CD4-positive, alpha-beta T cell treated with Interleukin-6 at 100 ng/mL for 8 hours (primary cell): ENCODE measurements around the gene MRPS25.

Source experiments
- DNase-seq: peaks from one replicate; pipeline ENCODE4 v3.0.0-alpha.2; 2020; ENCODE audit warnings: mixed read lengths, low spot score

The MRPS25 gene

DNA sequence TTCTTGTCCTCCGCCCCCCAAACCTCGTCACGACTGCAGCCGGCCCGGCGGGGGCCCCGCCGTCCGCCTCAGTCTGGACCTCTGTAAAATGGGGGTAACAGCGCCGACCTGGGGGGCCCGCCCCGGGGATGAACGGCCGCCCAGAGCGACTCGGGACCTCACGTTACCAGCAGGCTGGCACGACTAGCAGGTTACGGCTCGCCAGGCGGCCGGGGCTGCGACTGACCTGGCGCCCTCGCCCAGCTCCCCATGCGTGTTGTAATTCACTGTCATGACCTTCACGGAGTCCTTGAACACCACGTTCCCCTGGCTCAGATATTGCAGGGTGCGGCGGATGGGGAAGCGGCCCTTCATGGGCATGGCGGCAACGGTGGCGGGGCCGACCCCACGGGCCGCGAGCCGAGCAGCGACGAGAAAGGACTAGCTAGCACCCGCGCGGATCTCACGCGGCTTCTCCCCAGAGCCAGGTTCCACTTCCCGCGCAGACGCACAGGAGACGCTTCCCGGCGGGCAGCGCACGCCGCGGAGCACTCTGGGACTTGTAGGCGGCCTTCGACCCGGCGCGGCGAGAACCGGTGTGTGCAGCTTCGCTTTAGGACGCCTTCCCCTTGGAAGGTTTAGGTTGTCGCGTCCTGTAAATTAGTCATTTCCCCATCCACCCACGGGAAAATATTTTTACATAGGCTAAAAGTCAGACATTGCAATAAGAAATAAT, at the start of gene MRPS25:
Gene MRPS25, minus strand, starts transcription at position 481 of the 715 bp plus-strand sequence. Its CDS starts 121 bp downstream, at position 360.
- DNase-seq: peak; percentile 86

DNA sequence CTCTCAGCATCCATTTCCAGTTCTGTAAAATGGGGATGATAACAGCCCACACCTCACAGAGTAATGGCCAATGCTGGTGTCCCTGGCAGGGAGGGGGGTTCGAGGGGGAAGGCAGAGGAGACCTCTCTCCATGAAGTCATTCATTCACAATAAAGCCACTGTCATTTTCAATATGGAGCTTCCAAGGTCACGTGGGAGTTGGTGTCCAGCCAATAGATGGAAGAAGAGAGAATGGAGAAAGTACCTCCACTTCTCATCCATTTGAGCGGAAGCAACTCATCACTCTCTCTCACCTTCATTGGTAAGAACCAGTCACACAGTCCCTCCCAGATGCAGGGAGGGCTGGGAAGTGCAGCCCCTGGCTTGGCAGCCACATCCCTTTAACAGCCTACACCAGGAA, 48.8 kb upstream of the MRPS25 start:
- DNase-seq: no peak

DNA sequence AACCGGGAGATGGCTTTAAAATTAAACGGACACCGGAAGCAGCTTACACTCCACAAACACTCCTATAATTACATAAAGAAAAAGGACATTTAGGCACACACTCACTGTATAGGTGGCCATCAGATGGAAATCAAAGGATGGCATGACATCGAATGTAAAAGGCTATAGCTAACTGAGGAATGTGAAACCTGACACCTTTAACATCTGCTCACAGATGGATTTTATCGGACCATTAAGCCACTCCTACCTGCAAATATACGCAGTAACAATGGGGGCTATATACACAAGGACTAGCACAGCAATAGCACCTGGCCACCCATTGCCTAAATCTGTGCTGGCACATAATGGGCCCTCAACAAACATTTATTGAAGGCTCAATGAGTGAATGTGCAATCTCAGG, 48.4 kb upstream of the MRPS25 start:
- no peak for DNase-seq

DNA sequence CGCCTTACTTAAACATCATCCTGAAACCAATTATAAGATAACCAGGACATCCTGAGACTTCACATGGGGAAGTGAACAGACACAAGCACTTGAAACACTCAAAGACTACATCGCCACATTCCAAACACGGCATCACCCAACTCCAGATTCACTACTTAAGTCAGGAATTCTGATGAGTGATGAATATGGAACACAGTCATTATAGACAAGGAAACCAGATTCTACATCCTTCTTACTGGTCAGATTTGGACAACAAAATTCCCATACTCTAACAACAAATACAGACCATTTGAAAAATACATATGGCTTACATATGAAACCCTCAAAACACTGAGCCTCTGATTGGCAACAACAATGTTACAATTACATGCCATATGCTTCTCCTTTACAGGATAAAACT, 46.9 kb upstream of the MRPS25 start:
- no peak for DNase-seq

DNA sequence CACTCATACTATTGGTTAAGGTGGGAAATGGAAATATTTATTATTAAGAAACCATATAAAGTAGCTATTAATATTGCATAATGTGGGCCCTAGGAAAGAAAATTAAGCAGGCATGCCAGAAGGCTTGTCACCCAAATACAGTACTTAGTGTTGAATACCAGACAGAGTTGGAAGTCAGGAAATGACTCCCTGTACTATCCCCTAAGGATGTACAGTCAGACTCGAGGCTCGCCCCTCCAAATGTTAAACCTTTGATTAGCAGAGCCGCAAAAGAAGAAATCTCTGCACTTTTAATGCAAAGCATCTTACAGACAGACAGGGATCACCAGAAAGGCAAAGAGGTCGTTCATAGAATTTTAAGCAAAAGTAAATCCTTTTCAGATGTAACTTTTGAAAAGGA, 45.1 kb upstream of the MRPS25 start:
- DNase-seq: no peak

DNA sequence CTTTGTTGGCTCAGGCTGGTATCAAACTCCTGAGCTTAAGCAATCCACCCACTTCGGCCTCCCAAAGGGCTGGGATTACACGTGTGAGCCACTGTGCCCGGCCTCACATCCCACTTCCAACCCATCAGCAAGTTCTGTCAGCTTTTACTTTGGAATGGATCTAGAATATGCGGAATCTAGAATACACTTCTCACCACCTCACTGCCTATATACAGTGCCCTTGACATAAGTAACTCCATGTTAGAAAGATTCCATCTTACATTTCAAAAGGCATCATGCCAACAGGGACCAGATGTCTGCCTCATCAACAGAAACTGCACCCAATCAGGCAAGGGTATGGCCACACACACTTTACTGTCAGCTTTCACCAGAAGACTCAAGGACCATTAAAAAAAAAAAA, 43.8 kb upstream of the MRPS25 start:
- no peak for DNase-seq

DNA sequence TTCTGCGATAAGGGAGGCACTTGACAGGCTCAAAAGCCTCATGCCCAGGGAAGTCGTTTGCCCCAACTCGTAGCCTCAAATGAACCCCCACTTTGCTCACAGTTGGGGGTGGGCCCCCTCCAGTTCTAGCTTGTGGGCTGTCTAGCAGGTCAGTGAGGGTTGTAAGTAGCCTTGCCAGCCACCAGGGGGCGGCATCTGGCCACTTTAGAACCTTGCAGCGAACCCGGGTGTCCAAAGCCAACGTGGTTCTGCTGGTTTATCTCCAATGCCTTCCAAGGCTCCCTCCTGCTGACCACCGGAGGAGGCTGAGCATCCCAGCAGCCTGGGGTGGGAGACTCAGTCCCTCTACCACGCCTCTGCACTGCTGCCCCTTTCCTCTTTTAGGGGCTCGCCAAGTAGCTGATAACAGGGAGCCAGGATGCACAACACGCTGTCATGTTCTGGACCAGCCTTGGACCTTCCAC, 43.0 kb upstream of the MRPS25 start:
- peak; percentile 73 for DNase-seq

DNA sequence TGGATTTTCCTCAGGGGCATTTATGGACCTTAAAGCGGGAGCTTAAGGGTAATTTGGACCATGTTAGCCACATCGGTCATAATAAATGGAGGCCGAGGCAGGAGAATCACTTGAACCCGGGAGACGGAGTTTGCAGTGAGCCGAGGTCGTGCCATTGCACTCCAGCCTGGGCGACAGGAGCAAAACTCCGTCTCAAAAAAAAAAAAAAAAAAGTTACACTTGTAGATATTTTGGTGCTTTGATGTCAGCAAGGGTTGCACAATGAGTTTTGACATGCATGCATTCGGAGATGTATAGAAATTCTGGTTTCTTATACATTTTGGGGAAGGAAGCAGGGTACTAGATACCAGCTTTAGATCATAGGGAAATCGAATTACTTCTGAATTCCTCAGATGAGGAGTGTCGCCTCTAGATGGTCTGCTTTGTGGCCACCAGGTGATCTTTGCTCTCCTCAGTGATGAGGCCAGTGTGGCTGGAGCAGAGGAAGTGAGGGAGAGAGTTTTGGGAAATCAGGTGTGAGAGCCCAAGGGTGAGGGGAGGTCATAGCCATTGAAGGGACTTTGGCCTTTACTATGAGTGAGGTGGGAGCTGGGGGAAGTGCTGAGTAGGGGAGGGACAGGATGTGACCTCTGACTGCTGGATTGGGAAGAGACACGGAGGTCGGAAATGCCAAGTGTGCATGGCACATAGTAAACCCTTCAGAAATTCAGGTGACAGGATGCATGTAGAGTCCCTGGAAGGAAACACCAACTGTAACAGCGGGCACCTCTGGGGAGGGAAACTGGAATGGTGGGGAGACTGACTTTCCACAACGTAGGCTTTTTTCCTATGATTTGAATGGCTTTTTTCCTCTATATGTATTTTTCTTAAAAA, 42.2 kb upstream of the MRPS25 start:
- no peak for DNase-seq

DNA sequence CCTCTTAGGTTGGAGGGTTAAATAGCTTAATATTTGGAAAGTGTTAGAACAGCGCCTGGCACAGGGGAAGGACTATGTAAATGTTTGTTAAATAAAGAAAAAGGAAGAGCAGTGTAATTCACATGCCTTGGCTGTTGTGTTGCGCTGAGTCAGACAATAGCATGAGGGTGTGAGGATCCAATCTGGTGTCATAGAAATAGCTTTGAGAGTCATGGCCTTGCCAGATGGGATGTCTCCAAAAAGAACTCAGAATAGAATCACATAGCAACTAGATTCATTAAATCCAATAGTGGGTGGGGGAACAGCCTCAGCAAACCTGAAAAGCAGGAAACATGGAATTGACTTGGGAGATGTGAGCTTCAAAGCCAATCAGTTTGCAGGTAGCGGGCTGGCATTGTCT, 37.7 kb upstream of the MRPS25 start:
- no peak for DNase-seq

DNA sequence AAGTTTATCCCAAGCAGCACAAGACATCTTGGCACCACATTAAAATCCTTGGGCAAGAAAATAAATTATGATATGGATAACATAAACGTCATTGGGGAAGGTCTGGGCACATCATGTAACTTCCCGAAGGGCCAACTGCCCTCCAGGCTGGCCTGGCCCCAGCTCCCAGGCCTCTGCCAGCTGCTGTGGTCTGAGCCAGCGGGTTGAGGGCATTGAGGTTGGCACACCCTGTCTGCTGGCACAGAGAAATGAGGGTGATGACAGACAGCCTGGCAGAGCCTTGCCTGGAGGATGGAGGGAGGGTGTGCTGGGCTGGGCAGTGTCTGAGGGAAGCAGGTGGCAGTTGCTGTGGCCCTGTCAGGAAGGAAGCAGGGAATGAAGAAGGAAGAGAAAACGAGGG, 37.1 kb upstream of the MRPS25 start:
- DNase-seq: no peak

DNA sequence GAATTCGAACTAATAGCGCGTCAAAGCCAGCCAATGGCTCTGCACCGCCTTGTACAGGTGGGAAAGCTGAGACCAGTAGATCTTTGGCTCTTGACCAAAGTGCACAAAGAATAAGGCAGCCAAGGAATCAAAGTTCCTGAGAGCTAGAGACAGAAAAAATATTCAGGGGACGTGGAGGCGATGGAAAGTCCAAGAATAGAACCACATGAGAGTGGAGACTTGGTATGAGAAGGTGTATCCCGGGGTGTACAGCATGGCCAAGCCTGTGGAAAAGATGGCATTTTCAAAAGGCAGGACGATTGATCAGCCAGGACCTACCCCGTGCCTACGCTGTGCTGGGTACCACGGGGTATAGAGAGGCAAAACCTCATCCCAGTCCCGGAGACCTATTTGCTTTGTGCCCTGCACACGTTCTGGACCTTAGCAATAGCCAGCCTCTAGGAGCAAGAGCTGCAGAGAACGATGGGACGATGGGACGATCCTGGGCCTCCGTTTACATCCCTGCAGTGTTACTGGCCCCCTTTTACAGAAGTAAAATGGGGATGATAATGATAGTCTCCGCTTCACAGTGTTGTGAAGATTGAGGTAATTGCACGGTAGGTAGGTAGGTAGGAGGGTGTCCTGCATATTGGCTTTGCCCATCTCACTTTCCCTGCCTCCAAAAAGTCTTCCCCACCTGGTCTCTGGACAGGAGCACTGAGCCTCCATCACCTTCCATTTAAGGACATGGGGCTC, 34.4 kb upstream of the MRPS25 start:
- DNase-seq: no peak

DNA sequence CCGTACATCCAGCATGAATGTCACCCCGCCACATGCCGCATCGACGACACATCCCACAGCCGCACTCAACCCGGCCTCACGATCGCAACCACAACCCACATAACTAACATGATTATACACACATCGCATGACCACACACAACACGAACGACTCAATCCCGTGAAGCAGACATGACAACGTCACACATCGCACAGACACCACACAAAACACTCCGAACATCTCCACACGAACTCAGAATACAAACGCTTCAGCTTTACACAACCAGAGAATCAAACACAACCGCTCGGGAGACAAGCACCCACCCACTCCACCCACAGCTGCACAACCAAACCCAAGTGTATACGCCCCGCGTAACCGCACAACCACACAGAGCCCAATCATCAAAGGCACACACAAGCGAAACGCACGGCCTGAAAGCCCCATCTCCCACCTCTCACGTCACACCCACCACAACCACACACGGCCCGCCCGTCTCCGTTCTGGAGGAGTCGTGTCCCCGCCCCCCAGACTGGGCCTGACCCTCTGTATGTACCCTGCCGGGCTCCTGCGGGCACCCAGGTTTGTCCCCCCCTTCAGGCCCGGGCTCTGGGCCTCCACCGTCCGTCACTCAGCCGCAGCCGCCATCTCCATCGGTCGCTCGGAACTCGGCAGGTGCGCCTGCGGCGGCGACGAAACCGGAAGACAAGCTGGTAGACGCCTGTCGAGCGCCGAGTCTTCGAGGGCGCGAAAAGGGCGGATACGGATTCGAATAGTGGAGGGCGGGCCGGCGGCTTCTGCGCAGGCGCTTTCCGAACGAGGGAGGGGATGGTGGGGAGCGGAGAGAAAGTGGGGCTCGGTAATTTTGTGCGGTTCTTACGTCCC, 33.6 kb upstream of the MRPS25 start, which contains the start of gene RBSN:
Gene RBSN, minus strand, starts transcription at position 646 of the 861 bp plus-strand sequence. CDS start 3,028 bp downstream, outside the sequence.
- peak; percentile 93 for DNase-seq

DNA sequence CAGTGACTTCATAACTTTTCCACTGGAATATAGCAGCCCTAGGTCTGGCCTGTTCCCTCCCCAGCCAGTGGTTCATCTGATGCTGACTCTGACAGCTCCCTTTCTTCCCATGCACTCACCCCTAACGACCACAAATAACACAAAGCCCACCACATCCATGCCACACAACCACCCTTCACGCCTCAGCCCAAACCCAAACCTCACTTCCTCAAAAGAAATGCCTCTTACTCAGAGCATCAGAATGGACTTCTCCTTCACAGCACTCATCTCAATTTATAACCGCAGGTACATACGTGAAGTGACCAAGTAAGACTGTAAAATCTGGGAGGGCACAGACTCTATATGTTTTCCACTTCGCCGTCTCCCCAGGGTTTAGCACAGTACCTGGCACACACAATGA, 32.8 kb upstream of the MRPS25 start:
- DNase-seq: no peak

DNA sequence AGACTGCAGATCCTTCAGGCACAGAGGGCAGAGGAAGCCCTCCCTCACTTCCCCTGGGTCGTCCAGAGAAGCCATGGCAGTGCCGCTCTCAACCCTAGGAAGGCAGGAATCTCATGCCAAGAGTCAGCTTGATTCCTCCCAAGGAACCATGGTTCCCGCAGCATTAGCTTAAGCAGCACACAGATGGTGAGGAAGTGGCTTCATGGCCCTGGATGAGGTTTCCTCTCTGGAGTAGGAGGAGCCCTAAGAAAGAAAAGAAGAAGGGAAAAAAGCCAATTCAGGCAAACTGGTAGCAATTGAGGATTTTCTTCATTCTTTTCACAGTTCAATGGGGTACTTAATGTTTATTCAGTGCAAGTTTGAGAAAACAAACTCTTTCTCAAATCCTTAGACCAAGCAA, 30.9 kb upstream of the MRPS25 start:
- no peak for DNase-seq

DNA sequence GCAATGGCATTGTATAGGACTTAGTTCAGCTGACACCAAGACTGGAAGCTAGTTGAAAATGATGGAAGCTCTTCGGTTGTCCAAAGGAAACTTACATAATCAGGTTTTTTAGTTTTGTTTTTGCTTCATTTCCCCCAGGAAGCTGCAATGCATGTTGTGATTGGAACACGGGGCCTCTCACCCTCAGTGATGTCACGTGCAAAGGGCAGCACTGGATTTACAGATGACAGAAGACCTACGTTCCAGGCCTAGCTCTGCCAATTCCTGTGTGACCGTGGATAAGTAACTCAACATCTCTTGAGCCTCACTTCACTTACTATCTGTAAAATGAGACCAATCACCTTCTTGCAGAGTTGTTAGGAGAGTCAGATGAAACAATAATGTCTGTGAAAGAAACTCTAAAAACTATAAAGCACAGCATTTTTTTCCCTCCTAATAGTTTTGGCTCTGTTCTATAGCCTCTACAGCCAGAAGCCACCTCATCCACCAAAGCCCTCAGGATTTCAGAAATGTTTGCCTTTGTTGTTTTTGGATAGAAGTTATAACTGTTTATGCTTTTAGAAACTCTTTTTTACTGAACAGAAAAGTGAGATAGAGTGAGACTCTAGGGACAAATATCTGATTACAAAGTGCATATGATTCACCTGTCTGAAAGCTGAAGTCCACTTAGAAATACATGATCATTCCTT, 29.2 kb upstream of the MRPS25 start:
- no peak for DNase-seq

DNA sequence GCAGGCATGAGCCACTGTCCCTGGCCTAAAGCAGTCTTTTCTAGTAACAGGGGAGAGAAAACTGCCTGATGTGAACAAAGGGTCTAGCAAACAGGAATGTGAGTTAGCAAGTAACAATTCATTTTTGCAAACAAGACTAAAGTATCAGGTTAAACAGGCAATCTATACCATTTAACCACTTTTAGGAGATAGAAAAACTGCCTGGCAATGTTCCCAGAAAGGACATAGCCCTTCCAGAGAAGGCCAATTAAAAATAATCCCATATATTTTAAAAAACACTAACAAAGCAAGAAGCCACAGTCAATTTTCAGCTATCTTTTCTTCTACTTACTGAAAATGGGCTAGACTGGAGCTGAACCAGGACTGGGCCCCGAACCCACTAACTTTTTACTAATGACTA, 27.6 kb upstream of the MRPS25 start:
- no peak for DNase-seq

DNA sequence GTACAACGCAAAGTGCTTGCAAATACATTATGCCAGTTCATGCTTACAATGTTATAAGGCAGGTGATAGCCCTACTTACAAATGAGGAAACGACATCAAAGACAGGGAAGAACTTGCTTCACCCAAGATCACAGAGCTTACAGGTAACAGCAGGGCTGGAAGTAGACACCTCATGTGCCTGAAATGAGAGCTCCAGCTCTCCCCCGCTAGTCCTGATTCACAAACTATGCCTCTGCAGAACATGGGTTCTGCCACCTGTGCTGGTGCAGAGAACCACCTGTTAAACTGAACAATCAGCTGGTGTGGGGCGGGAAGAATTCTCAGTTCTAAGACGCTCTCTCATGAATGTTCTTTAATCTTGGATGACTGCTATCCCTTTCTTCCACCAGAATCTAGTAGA, 26.5 kb upstream of the MRPS25 start:
- DNase-seq: no peak

DNA sequence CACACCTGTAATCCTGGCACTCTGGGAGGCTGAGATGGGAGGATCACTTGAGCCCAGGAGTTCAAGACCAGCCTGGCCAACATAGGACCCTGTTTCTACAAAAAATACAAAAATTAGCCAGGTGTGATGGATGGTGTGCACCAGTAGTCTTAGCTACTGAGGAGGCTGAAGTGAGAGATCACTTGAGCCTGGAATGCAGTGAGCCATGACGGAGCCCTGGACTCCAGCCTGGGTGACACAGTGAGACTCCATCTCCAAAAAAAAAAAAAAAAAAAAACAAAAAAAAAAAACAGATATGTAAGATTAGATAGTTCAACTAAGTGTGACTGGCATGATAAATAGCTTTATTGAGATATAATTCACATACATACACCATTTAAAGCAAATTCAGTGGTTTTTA, 24.1 kb upstream of the MRPS25 start:
- DNase-seq: no peak

DNA sequence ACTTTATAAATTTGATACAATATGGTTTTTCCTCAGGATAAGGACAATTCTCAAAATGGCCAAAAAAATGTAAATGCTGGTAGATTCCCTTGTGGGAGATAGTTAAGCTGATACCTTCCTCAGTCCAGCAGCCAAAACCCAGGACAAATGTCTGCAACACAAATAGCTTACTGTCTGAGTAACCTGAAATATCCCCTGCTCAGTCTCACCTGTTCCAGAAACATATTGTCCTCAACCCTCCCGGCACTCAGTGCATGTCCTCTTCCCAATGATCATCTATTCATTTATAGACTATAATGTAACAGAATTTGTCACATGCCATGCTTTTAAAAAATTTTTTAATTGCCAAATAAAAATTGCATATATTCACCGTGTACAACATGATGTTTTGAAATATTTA, 21.6 kb upstream of the MRPS25 start:
- DNase-seq: no peak

DNA sequence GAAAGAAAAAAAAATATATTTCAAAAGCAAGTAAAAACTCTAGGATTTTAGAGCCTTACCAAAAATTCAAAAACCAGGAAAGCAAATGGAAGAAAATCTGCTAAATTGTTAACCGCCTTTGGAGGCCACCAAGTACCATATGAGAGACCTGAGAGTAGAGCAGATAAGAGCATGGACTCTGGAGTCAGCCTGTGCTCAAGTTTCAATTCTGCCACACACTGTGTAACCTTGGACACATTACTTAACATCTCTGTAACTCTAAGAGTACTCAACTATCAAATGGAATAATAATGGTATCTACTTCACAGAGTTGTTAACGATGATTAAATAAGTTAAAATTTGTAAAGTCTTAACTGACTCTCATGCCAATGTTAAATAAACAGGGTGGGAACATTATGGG, 21.1 kb upstream of the MRPS25 start:
- DNase-seq: no peak

DNA sequence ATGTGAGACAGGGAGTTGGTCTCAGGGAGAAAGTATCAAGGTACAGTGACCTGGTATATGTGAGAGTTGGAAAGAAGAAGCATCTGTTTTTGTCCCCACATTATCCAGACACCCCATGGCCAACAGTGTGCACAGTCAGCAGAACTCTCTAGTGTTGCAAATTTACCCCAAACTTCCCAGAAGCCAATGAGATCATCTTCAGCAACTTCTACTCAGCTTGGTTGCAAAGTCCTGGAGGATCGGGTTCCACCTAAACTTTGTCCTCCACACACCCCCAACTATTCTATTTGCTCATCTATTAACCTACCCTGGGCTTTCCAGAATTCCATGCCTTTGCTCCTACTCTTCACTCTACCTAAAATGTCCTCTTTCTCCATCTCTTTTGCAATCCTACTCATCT, 18.1 kb upstream of the MRPS25 start:
- no peak for DNase-seq
